ENCODE data around the gene CYBC1.
"Not testable (repeated sequence)": the region's sequence is repeated elsewhere in the genome, so short reads cannot be mapped to it uniquely, and the experiment has no call there.

CYBC1 gene

DNA sequence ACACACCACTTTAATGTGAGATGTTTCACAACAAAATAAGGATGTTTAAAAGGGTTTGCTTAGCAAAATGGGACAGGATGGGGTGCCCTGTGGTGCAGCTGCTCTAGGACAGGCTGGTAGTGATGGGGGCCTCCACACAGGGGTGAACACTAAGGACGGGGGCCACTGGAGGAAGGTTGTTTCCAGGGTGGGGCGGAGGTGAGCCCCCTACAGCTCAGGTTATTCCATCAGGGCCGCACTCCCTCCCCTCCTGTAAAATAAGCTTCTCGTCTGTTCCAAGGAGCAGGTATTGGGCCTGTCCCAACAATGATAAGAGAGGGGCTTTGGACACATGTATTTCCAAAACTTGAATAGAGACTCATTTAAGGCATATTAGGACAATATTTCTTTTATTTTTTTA lies 34.3 kb downstream of the CYBC1 start:
- TF ChIP-seq, protein P1, sequence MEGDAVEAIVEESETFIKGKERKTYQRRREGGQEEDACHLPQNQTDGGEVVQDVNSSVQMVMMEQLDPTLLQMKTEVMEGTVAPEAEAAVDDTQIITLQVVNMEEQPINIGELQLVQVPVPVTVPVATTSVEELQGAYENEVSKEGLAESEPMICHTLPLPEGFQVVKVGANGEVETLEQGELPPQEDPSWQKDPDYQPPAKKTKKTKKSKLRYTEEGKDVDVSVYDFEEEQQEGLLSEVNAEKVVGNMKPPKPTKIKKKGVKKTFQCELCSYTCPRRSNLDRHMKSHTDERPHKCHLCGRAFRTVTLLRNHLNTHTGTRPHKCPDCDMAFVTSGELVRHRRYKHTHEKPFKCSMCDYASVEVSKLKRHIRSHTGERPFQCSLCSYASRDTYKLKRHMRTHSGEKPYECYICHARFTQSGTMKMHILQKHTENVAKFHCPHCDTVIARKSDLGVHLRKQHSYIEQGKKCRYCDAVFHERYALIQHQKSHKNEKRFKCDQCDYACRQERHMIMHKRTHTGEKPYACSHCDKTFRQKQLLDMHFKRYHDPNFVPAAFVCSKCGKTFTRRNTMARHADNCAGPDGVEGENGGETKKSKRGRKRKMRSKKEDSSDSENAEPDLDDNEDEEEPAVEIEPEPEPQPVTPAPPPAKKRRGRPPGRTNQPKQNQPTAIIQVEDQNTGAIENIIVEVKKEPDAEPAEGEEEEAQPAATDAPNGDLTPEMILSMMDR (IDR thresholded peaks at IDR 0.05; ENCODE audit: low read depth, low read length): no peak
- DNase-seq (ENCODE audit: low read depth in 2 of 2): no peak
- no peak overlapping the region for H3K4me3 ChIP-seq (replicated peaks in 1 of 2; ENCODE audit: low read depth in 2 of 2, low read length in 2 of 2)

DNA sequence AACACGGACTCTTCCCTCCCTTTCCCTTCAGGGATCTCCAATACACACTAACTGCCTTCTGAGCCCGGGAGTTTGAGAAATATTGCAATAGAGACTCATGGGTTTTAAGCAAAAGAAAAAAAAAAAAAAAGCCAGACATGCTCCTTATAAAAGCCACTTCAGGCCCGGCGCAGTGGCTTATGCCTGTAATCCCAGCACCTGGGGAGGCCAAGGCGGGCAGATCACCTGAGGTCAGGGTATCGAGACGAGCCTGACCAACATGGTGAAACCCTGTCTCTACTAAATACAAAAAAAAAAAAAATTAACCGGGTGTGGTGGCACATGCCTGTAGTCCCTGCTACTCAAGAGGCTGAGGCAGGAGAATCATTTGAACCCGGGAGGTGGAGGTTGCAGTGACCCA lies 34.8 kb downstream of the CYBC1 start:
- no peak overlapping the region for H3K4me3 ChIP-seq (replicated peaks in 1 of 2; ENCODE audit: low read depth in 2 of 2, low read length in 2 of 2)
- DNase-seq (ENCODE audit: low read depth in 2 of 2): no peak
- TF ChIP-seq, protein P1 (IDR thresholded peaks at IDR 0.05; ENCODE audit: low read depth, low read length): no peak

DNA sequence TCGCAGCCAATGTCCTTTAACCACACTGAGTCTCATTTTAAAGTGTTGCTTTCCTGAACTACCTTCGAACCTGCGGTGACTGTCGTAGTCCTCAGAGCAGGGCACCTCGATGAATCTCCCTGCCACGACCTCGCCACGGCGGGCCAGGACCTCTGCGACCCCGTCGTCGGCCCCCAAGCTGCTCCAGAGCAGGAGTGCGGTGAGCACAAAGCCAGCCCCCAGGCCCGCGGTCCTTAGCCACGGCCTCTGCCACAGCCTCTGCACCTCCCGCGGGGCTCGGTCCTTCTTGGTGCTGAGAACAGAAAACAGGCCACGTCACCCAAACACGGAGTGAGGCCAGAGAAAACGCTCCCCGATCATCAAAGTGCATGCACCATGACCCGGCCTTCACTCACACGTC lies 35.2 kb downstream of the CYBC1 start:
- TF ChIP-seq, protein P1 (IDR thresholded peaks at IDR 0.05; ENCODE audit: low read depth, low read length): no peak
- no peak for DNase-seq (ENCODE audit: low read depth in 2 of 2)
- H3K4me3 ChIP-seq (replicated peaks in 1 of 2; ENCODE audit: low read depth in 2 of 2, low read length in 2 of 2): no peak overlapping the region

DNA sequence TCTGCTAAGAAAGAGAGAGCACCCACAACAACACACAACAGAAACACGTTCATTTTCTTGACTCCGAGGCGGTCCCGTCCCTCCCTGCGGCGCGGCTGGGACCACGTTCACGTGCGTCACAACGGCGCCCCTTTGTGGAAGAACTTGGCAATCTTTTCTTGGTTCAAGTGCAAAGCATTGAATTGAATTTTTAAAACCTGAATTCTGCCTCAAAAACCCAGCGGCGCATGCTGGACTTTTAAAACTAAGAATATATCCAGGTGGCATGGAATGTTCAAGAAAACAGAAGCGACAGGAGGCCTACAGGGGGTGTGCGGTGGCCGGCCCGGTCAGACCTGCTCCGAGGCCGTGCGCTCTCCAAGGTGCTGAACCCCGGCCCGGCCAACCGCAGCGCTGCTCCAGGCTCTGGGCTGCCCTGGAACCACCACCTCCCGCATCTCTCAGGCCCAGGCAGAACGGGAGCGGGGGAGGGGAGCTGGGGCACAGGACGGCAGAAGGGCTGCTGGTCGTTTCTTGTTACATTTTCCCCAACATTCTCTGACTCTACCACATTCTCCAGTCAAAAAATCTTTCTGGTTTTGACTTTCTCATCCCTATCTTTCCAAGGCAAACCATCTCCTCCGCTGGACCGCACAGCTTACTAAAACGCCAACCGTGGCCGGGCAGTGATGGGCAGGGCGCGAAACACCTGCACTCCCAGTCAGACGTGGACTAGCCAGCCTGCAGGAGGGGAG lies 35.8 kb downstream of the CYBC1 start:
- TF ChIP-seq, protein P1 (IDR thresholded peaks at IDR 0.05; ENCODE audit: low read depth, low read length): peak; percentile 64
- peak; percentile 76 to 81 for DNase-seq (ENCODE audit: low read depth in 2 of 2)
- no peak overlapping the region for H3K4me3 ChIP-seq (replicated peaks in 1 of 2; ENCODE audit: low read depth in 2 of 2, low read length in 2 of 2)

DNA sequence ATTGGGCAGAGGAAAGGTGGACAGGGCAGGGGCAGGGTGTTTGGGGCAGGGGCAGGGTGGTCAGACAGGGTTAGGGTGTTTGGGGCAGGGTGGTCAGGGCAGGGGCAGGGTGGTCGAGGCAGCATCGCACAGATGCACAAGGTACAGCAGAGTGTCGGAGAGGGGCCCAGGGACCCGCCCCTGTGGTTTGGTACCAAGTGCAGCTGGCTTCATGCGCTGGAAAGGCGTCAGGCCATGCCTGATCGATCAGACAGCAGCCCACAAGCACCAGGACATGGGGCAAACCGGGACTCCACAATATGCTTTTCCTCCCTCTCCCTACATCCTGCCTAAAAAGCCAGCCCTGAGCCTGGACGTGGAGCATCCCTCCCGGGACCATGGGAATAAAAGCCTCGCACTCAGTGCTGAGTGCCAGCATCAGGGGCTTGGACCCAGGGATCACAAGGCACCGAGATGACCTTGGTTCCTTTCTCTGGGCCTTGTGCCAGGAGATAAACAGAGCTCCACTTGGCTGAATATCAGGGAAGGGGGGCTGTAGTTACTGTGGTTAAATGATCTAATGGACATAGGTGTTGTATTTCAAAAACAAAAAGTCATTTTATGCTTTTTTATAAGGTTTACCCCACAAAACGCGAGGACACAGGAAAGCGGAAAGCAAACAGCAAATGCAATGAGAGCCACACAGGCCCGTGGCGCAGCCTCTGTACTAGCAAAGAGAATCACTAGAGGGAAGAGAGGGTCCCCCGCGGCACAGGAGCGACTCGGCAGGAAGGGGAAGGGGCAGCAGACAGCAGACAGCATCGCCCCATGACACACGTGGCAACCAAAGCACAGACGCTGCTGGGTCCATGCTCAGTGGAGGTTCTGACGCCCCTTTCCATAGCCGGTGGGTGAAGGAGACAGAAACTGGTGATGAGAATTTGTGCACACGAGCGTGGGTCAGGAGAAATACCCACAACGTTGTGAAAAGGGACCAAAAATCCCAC lies 37.7 kb downstream of the CYBC1 start:
- TF ChIP-seq, protein P1 (IDR thresholded peaks at IDR 0.05; ENCODE audit: low read depth, low read length): no peak
- no peak for DNase-seq (ENCODE audit: low read depth in 2 of 2)
- no peak overlapping the region for H3K4me3 ChIP-seq (replicated peaks in 1 of 2; ENCODE audit: low read depth in 2 of 2, low read length in 2 of 2)

DNA sequence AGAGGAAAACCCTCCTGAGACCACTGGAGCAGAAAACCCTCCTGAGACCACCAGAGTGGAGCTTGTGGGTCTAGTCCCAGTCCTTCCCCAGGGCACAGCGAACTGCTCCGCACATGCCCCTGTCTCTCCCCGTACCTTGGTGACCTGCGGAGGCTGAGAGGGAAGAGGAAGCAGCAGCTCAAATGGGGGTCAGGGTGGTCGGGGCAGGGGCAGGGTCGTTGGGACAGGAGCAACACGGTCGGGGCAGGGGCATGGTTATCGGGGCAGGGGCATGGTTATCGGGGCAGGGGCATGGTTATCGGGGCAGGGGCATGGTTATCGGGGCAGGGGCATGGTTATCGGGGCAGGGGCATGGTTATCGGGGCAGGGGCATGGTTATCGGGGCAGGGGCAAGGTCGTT lies 38.5 kb downstream of the CYBC1 start:
- DNase-seq (ENCODE audit: low read depth in 2 of 2); H3K4me3 ChIP-seq (replicated peaks in 1 of 2; ENCODE audit: low read depth in 2 of 2, low read length in 2 of 2): not testable (repeated sequence)

DNA sequence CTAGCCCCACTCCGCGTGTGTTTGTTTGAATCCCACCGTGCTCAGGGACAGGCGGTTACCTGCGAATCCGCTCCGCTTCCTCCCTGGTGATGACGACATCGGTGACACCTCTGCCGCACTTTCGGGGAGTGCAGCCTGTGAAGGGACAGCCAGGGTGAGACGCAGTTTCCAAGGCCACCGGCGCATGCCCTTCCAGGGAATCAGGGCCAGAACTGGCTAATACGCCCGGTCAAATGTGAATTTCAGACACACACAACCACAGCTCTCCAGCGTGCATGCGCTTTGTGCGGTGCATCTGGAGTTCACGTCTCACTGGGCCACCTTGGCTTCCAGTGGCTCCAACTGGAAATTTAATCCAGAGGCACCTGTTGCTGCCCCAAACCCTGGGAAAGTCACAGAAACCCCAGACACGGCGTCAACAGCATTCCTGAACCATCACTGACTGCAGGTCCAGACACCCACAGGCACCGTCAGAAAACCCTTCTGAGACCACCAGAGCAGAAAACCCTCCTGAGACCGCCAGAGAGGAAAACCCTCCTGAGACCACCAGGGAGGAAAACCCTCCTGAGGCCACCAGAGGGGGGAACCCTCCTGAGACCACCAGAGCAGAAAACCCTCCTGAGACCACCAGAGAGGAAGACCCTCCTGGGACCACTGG lies 39.0 kb downstream of the CYBC1 start:
- DNase-seq (ENCODE audit: low read depth in 2 of 2): no peak
- TF ChIP-seq, protein P1 (IDR thresholded peaks at IDR 0.05; ENCODE audit: low read depth, low read length): no peak
- no peak overlapping the region for H3K4me3 ChIP-seq (replicated peaks in 1 of 2; ENCODE audit: low read depth in 2 of 2, low read length in 2 of 2)
